H9 (cell line): ENCODE results near the gene ZMYM2. TPM values are rescaled to one million over a fixed set of nuclear protein-coding genes. Genes with fewer than 3 reads are reported as not detected.

Experiments used
- DNase-seq: peaks from one replicate; pipeline ENCODE4 v3.0.0-alpha.2; 2017
- H2AFZ ChIP-seq: one replicate; pipeline ENCODE4 v1.6.1; 2013; ENCODE audit warnings: mild to moderate bottlenecking, low read length, control low read depth, moderate library complexity
- H2AK5ac ChIP-seq: 2 replicates; pipeline ENCODE4 v1.6.1; 2013; ENCODE audit warnings: low read length, control low read depth, mixed read lengths; ENCODE audit not compliant: insufficient read length
- H2BK120ac ChIP-seq: one replicate; pipeline ENCODE4 v1.6.1; 2013; ENCODE audit warnings: low read depth, mild to moderate bottlenecking, low read length, control low read depth, inconsistent platforms; ENCODE audit not compliant: poor library complexity, severe bottlenecking
- H2BK12ac ChIP-seq: 2 replicates; pipeline ENCODE4 v1.6.1; 2013; ENCODE audit warnings: low read length, control low read depth, mixed read lengths, low read depth; ENCODE audit not compliant: insufficient read length
- H2BK15ac ChIP-seq: 2 replicates; pipeline ENCODE4 v1.6.1; 2013; ENCODE audit warnings: low read depth, low read length, control low read depth
- H2BK20ac ChIP-seq: one replicate; pipeline ENCODE4 v1.6.1; 2013; ENCODE audit warnings: low read depth, mild to moderate bottlenecking, low read length, control low read depth, inconsistent platforms; ENCODE audit not compliant: poor library complexity, severe bottlenecking
- H2BK5ac ChIP-seq: 2 replicates; pipeline ENCODE4 v1.6.1; 2013; ENCODE audit warnings: low read length, control low read depth, mixed read lengths; ENCODE audit not compliant: insufficient read length
- H3K14ac ChIP-seq: 2 replicates; pipeline ENCODE4 v1.6.1; 2013; ENCODE audit warnings: low read length, control low read depth; ENCODE audit not compliant: insufficient read depth
- H3K18ac ChIP-seq: 2 replicates; pipeline ENCODE4 v1.6.1; 2013; ENCODE audit warnings: low read depth, mild to moderate bottlenecking, mixed read lengths, low read length, control low read depth; ENCODE audit not compliant: insufficient read length
- H3K23ac ChIP-seq: 2 replicates; pipeline ENCODE4 v1.6.1; 2013; ENCODE audit warnings: low read length, control low read depth, mixed read lengths, low read depth; ENCODE audit not compliant: insufficient read length
- H3K23me2 ChIP-seq: 2 replicates; pipeline ENCODE4 v1.6.1; 2013; ENCODE audit warnings: low read depth, mild to moderate bottlenecking, mixed read lengths, low read length, control low read depth; ENCODE audit not compliant: insufficient read length, poor library complexity, severe bottlenecking
- H3K27ac ChIP-seq: 2 replicates; pipeline ENCODE4 v1.5.1; 2013; ENCODE audit warnings: low read length, control low read depth, mixed read lengths, low read depth; ENCODE audit not compliant: insufficient read length
- H3K27me3 ChIP-seq: 2 replicates; pipeline ENCODE4 v1.6.1; 2013; ENCODE audit warnings: low read length, control low read depth, inconsistent platforms; ENCODE audit not compliant: insufficient read depth
- H3K4ac ChIP-seq: 2 replicates; pipeline ENCODE4 v1.6.1; 2013; ENCODE audit warnings: low read depth, mild to moderate bottlenecking, control low read depth, inconsistent platforms, low read length, moderate library complexity
- H3K4me1 ChIP-seq: 2 replicates; pipeline ENCODE4 v1.6.1; 2013; ENCODE audit warnings: low read length, control low read depth, inconsistent platforms; ENCODE audit not compliant: insufficient read depth
- H3K4me2 ChIP-seq: 2 replicates; pipeline ENCODE4 v1.6.1; 2013; ENCODE audit warnings: low read length, control low read depth, mixed read lengths; ENCODE audit not compliant: insufficient read length, insufficient read depth
- H3K56ac ChIP-seq: 2 replicates; pipeline ENCODE4 v1.6.1; 2013; ENCODE audit warnings: low read depth, mild to moderate bottlenecking, mixed read lengths, low read length, control low read depth; ENCODE audit not compliant: insufficient read length
- H3K79me1 ChIP-seq: 2 replicates; pipeline ENCODE4 v1.6.1; 2013; ENCODE audit warnings: low read depth, mild to moderate bottlenecking, moderate library complexity, low read length, control low read depth, inconsistent platforms; ENCODE audit not compliant: insufficient read depth, poor library complexity, severe bottlenecking
- H3K79me2 ChIP-seq: 2 replicates; pipeline ENCODE4 v1.6.1; 2013; ENCODE audit warnings: low read length, control low read depth, inconsistent platforms; ENCODE audit not compliant: insufficient read depth
- H3K9ac ChIP-seq: 2 replicates; pipeline ENCODE4 v1.6.1; 2013; ENCODE audit warnings: low read length, control low read depth, mixed read lengths; ENCODE audit not compliant: insufficient read length; ENCODE audit errors: extremely low read depth
- H3K9me3 ChIP-seq: one replicate; pipeline ENCODE4 v1.6.1; 2013; ENCODE audit warnings: low read depth, low read length, inconsistent platforms; ENCODE audit not compliant: control insufficient read depth
- H3T11ph ChIP-seq: one replicate; pipeline ENCODE4 v1.6.1; 2013; ENCODE audit warnings: mild to moderate bottlenecking, low read length, control low read depth, inconsistent platforms
- H4K20me1 ChIP-seq: one replicate; pipeline ENCODE4 v1.6.1; 2013; ENCODE audit not compliant: control insufficient read depth, insufficient read length, insufficient read depth
- H4K5ac ChIP-seq: 2 replicates; pipeline ENCODE4 v1.6.1; 2013; ENCODE audit warnings: low read depth, mild to moderate bottlenecking, mixed read lengths, low read length, control low read depth; ENCODE audit not compliant: insufficient read length
- H4K8ac ChIP-seq: replicated peaks from 2 replicates; pipeline ENCODE4 v1.6.1; 2013; ENCODE audit warnings: low read length, control low read depth, mixed read lengths, low read depth; ENCODE audit not compliant: insufficient read length
- H4K91ac ChIP-seq: 2 replicates; pipeline ENCODE4 v1.6.1; 2013; ENCODE audit warnings: low read depth, mild to moderate bottlenecking, moderate library complexity, mixed read lengths, low read length, control low read depth; ENCODE audit not compliant: insufficient read length
- H3K27ac Mint-ChIP-seq, 3 experiments: 2 replicates in 2 of 3; 3 replicates in 1 of 3; pipeline ENCODE4 v1.8.0; 2020 to 2021; ENCODE audit warnings: mixed read lengths in 3 of 3, mild to moderate bottlenecking in 1 of 3, moderate library complexity in 1 of 3
- H3K27me3 Mint-ChIP-seq: 2 replicates; pipeline ENCODE4 v1.8.0; 2021; ENCODE audit warnings: low read depth, mild to moderate bottlenecking, moderate library complexity, mixed read lengths
- H3K36me3 Mint-ChIP-seq, 3 experiments: 2 replicates in 2 of 3; 3 replicates in 1 of 3; pipeline ENCODE4 v1.8.0; 2020 to 2021; ENCODE audit warnings: low read depth in 3 of 3, mixed read lengths in 3 of 3; ENCODE audit not compliant: insufficient read depth in 1 of 3
- H3K4me1 Mint-ChIP-seq, 2 experiments: 2 replicates each; pipeline ENCODE4 v1.8.0; 2020; ENCODE audit warnings: mixed read lengths in 2 of 2
- H3K4me3 Mint-ChIP-seq, 2 experiments: 2 replicates in 1 of 2; 3 replicates in 1 of 2; pipeline ENCODE4 v1.8.0; 2020 to 2021; ENCODE audit warnings: mild to moderate bottlenecking in 2 of 2, mixed read lengths in 2 of 2, moderate library complexity in 1 of 2
- H3K9me3 Mint-ChIP-seq, 2 experiments: 2 replicates in 1 of 2; 3 replicates in 1 of 2; pipeline ENCODE4 v1.8.0; 2020; ENCODE audit warnings: mild to moderate bottlenecking in 2 of 2, mixed read lengths in 2 of 2, moderate library complexity in 1 of 2
- CTCF ChIP-seq: fragments of 200-600 bp; sonication (generic); conservative IDR thresholded peaks from 3 replicates; pipeline ENCODE4 v1.8.0; 2021; ENCODE audit warnings: antibody characterized with exemption, mild to moderate bottlenecking
- WGBS: extraction: QIAGEN DNeasy Blood & Tissue Kit; methylation state at CpG from one replicate; pipeline ENCODE4 v1.1.7; 2013; ENCODE audit warnings: missing lambda C conversion rate, low lambda C conversion rate, mixed read lengths; ENCODE audit not compliant: insufficient read length; ENCODE audit errors: extremely low coverage; 5-methylcytosine and 5-hydroxymethylcytosine counted together
- total RNA-seq: library from RNA; stranded (reverse); gene quantifications from 2 replicates; pipeline ENCODE4 v1.2.1, GENCODE V29; 2021

ZMYM2 gene
- total RNA-seq, 1 experiment from 2014 or later = 173 TPM

- H3K56ac ChIP-seq = no peak overlapping the region
- peaks cover 23 to 35% (median 30%) of the 10 kb centered on the region in 3 experiments; a peak in 6 of 7 replicates for H3K36me3 Mint-ChIP-seq
- peak; percentile 60 for DNase-seq
- peaks cover 0 to 6% of the 10 kb centered on the region in 2 experiments; a peak in 3 of 5 replicates for H3K9me3 Mint-ChIP-seq
- no peaks in the 10 kb centered on the region for H3K4me1 ChIP-seq
- TF ChIP-seq CTCF = no peak
- H2BK5ac ChIP-seq = peak overlapping the region; percentile 43
- peak overlapping the region; percentile 95 for H3K18ac ChIP-seq
- peak overlapping the region; percentile 99 for H3K14ac ChIP-seq
- H2BK15ac ChIP-seq = no peak overlapping the region
- H3K23me2 ChIP-seq = peaks cover 6% of the 10 kb centered on the region
- no peaks in the 10 kb centered on the region for H3K9me3 ChIP-seq
- H4K91ac ChIP-seq = no peak overlapping the region
- peaks cover 21 to 25% of the 10 kb centered on the region in 2 experiments for H3K4me1 Mint-ChIP-seq
- H3K9ac ChIP-seq = peak overlapping the region; percentile 81
- no peak overlapping the region for H3K23ac ChIP-seq
- peak overlapping the region; percentile 98 to 99 (median 98) for H3K27ac Mint-ChIP-seq
- no peak overlapping the region for H2AK5ac ChIP-seq
- no peak overlapping the region for H3T11ph ChIP-seq
- H3K4me2 ChIP-seq = peak overlapping the region; percentile 49
- H3K79me1 ChIP-seq = peaks cover 4% of the 10 kb centered on the region
- H4K8ac ChIP-seq = no peak overlapping the region
- H4K5ac ChIP-seq = no peak overlapping the region
- H3K4ac ChIP-seq = peak overlapping the region; percentile 85; the same call in 1 of the 2 replicates
- H3K79me2 ChIP-seq = peaks cover 25% of the 10 kb centered on the region; the same call in 1 of the 2 replicates
- no peaks in the 10 kb centered on the region for H4K20me1 ChIP-seq
- H3K27me3 Mint-ChIP-seq = peaks cover 3% of the 10 kb centered on the region
- no peak overlapping the region for H2BK12ac ChIP-seq
- no peaks in the 10 kb centered on the region for H3K27me3 ChIP-seq
- peak overlapping the region; percentile 98 for H2BK120ac ChIP-seq
- peak overlapping the region; percentile 95 to 98 for H3K4me3 Mint-ChIP-seq
- no CpG with 5 or more reads among the region's 61 CpGs for WGBS
- no peak overlapping the region for H2BK20ac ChIP-seq
- no peak overlapping the region for H2AFZ ChIP-seq
- no peak overlapping the region for H3K27ac ChIP-seq
These were observed 759 bp downstream of the ZMYM2 start for GRCh38 chr13:19959141-19959830.
